M059J (cell line): ENCODE measurements around the gene SLC25A51. TPM values are rescaled to one million over a fixed set of nuclear protein-coding genes. Genes with fewer than 3 reads are reported as not detected.
A peak's percentile ranks its signal among the peaks of the same experiment; 100 is the strongest.
"Not testable (repeated sequence)": the region's sequence is repeated elsewhere in the genome, so short reads cannot be mapped to it uniquely, and the experiment has no call there.

Source experiments
- DNase-seq: peaks from one replicate; pipeline ENCODE4 v3.0.0-alpha.2; 2012; ENCODE audit warnings: low read depth
- total RNA-seq: library from RNA; depleted of rRNA; stranded (reverse); fragments of >200 nt; shearing (Covaris generic); gene quantifications from 2 replicates; pipeline ENCODE4 v1.2.3, GENCODE V29; 2014

The SLC25A51 gene
- total RNA-seq, 1 experiment from 2014 or later, result 40.4 TPM

GRCh38 chr9:37920471-37921167 is 16.7 kb upstream of the SLC25A51 start:
- no peak for DNase-seq

- no peak for DNase-seq
Observed at GRCh38 chr9:37919956-37920335, 16.0 kb upstream of the SLC25A51 start.

GRCh38 chr9:37919246-37919955 is 15.5 kb upstream of the SLC25A51 start:
- no peak for DNase-seq

- DNase-seq, result no peak
Observed at GRCh38 chr9:37918665-37919170, 14.8 kb upstream of the SLC25A51 start.

GRCh38 chr9:37917801-37918664 is 14.1 kb upstream of the SLC25A51 start:
- DNase-seq, result no peak

- DNase-seq, result no peak
Observed at GRCh38 chr9:37917313-37917731, 13.4 kb upstream of the SLC25A51 start.

- no peak for DNase-seq
Observed at GRCh38 chr9:37916471-37917312, 12.8 kb upstream of the SLC25A51 start.

- no peak for DNase-seq
Observed at GRCh38 chr9:37915911-37916470, 12.1 kb upstream of the SLC25A51 start.

GRCh38 chr9:37914701-37915358 is 10.9 kb upstream of the SLC25A51 start:
- DNase-seq, result no peak

GRCh38 chr9:37914154-37914551 is 10.2 kb upstream of the SLC25A51 start:
- no peak for DNase-seq

- DNase-seq, result peak; percentile 87
Observed at GRCh38 chr9:37913480-37914153, 9.7 kb upstream of the SLC25A51 start.

GRCh38 chr9:37911271-37911681 is 7.3 kb upstream of the SLC25A51 start:
- no peak for DNase-seq

- no peak for DNase-seq
Observed at GRCh38 chr9:37910271-37910670, 6.3 kb upstream of the SLC25A51 start.

- DNase-seq, result not testable (repeated sequence)
Observed at GRCh38 chr9:37909836-37910235, 5.9 kb upstream of the SLC25A51 start.

- DNase-seq, result no peak
Observed at GRCh38 chr9:37909326-37909725, 5.4 kb upstream of the SLC25A51 start.

- peak; percentile 59 for DNase-seq
Observed at GRCh38 chr9:37908698-37909186, 4.8 kb upstream of the SLC25A51 start.

- no peak for DNase-seq
Observed at GRCh38 chr9:37908283-37908682, 4.4 kb upstream of the SLC25A51 start.

GRCh38 chr9:37906312-37907239 is 2.6 kb upstream of the SLC25A51 start:
- no peak for DNase-seq
